ENCODE measurements around the gene ANXA2R.

ANXA2R gene

DNA sequence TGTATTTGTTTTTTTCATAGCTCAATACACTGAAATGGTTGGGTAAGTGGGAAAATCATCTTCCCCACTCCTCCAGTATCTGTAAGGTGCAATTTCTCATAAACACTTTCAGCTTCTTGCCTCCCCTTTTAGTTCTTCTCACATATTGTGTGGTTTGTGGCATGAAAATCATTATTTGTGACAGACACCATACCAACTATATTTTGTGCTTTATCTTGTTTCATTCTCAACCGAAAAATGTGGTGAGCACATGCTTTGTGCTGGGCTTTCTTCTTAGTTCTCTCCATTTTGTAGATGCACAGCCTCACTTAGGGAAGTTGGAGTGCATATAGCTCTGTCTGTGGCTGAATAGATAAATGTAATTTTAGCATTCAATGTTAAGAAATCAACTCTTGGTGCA is 6.4 kb upstream of the ANXA2R start:
- H3K4me3 ChIP-seq (replicated peaks in 1 of 2; ENCODE audit: low read depth in 2 of 2, low read length in 2 of 2) = no peak overlapping the region
- no peak for DNase-seq (ENCODE audit: low read depth in 2 of 2)
- no peak for TF ChIP-seq CTCF (IDR thresholded peaks at IDR 0.05; ENCODE audit: low read depth, low read length)

DNA sequence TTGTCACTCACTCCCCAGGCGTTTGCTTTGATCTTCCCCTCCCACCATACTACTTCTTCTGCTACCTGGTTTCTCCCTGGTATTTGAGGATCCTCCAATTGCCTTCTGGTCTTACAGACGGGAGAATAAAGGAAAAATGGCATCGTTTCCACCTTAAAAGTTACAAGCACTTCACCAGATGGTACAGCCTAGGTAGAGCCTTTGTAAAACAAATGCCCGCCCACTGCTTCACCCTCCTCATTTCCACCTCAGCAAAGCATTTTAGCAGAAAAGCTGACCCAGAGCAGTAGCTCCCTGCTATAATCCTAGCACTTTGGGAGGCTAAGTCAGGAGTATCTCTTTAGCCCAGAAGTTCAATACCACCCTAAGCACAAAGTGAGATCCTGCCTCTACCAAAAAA is 5.1 kb upstream of the ANXA2R start:
- DNase-seq (ENCODE audit: low read depth in 2 of 2) = no peak
- TF ChIP-seq CTCF (IDR thresholded peaks at IDR 0.05; ENCODE audit: low read depth, low read length) = no peak
- H3K4me3 ChIP-seq (replicated peaks in 1 of 2; ENCODE audit: low read depth in 2 of 2, low read length in 2 of 2) = no peak overlapping the region

- peak overlapping the region; percentile 13 to 33 for H3K4me3 ChIP-seq (replicated peaks in 1 of 2; ENCODE audit: low read depth in 2 of 2, low read length in 2 of 2)
- no peak for TF ChIP-seq CTCF (IDR thresholded peaks at IDR 0.05; ENCODE audit: low read depth, low read length)
Measured at GRCh38 chr5:43044181-43044914, 4.2 kb upstream of the ANXA2R start.

GRCh38 chr5:43043400-43043756 is 3.3 kb upstream of the ANXA2R start:
- H3K4me3 ChIP-seq (replicated peaks in 1 of 2; ENCODE audit: low read depth in 2 of 2, low read length in 2 of 2) = peak overlapping the region; percentile 56 to 59
- no peak for DNase-seq (ENCODE audit: low read depth in 2 of 2)
- no peak for TF ChIP-seq CTCF (IDR thresholded peaks at IDR 0.05; ENCODE audit: low read depth, low read length)

More at GRCh38 chr5:43044181-43044914, 4.2 kb upstream of the ANXA2R start:
- peak in 1 of 2 donors; percentile 51 for DNase-seq (ENCODE audit: low read depth in 2 of 2)

DNA sequence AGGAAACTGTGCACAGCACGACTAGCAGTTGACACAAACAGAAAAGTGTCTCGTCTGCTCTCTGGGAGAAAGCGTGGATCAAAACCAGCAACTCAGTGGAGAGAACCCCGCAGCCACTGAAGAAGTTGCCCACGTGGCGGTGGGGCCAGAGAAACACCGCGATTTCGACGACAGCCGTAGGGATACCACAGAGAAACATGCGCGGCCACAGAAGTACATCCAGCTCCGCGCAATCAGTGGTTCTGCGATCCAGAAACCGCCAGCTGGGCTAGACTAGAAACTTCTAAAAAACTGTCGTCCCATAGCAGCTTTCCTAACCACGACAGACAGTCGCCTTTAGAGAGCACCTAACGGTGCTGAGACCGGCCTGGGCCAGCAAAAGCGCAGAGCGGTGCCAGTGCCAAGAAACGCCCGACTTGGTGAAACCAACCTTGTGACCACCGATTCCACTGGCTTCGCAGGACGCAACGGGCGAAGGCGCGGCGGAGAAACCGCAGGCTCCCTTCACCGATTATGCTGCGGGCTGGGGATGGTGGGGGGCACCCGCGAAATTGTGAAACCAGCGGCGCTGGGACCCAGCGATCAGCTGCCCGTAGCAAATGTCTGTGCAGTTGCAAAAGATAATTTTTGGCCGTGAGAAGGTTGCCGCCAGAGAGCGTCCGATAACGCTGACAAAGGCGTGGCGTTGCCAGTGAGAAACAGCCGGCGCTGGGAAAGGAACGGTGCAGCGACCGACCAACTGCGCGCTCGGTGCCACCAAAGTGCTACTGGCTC is 2.7 kb upstream of the ANXA2R start:
- DNase-seq (ENCODE audit: low read depth in 2 of 2) = peak; percentile 76 to 78
- no peak for TF ChIP-seq CTCF (IDR thresholded peaks at IDR 0.05; ENCODE audit: low read depth, low read length)
- peak overlapping the region; percentile 56 to 59 for H3K4me3 ChIP-seq (replicated peaks in 1 of 2; ENCODE audit: low read depth in 2 of 2, low read length in 2 of 2)

DNA sequence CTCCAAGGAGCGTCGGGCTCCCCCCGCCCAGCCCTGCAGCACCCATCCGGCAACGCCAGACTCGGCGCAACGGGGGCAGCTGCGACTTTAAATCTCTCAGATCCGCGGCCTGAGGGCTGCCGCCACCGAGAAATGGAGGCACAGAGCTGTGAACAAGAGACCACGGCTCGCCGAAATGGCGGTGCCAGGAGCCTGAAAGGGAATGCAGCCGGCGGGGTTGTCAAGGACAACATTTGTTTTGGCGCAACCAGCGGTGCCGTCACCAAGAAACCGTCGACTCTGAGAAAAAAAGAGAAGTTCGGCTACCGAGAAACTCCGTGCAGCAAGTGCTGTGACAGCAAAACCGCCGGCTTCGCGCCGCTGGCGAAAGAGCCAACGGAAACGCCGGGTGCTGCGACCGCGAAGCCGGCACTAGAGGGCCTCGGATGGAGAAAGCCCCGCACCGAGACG is 2.1 kb upstream of the ANXA2R start:
- peak; percentile 75 to 82 for DNase-seq (ENCODE audit: low read depth in 2 of 2)
- peak; percentile 34 for TF ChIP-seq CTCF (IDR thresholded peaks at IDR 0.05; ENCODE audit: low read depth, low read length)
- H3K4me3 ChIP-seq (replicated peaks in 1 of 2; ENCODE audit: low read depth in 2 of 2, low read length in 2 of 2) = peak overlapping the region; percentile 56 to 59
